Mesenteric fat pad (tissue), 1 donor: ENCODE measurements around the gene VCP. TPM values are rescaled to one million over a fixed set of nuclear protein-coding genes. Genes with fewer than 3 reads are reported as not detected.
A peak's percentile ranks its signal among the peaks of the same experiment; 100 is the strongest.

Source experiments
- DNase-seq: peaks from one replicate; pipeline ENCODE4 v3.0.0-alpha.2; 2020; ENCODE audit warnings: low spot score
- total RNA-seq: library from RNA; stranded (reverse); fragmentation: NEBNext Ultra II Directional; extraction: Animal tissue kit (Norgen Biotek cat#: 25700); gene quantifications from one replicate; pipeline ENCODE4 v1.2.1, GENCODE V29; 2021
- donor health status: DM: yes; HTN: yes; CAD: no.

The VCP gene
- total RNA-seq, 1 donor from 2014 or later, result 280 TPM

- DNase-seq, result no peak
These were observed 32.2 kb upstream of the VCP start for GRCh38 chr9:35104586-35104985.

DNA sequence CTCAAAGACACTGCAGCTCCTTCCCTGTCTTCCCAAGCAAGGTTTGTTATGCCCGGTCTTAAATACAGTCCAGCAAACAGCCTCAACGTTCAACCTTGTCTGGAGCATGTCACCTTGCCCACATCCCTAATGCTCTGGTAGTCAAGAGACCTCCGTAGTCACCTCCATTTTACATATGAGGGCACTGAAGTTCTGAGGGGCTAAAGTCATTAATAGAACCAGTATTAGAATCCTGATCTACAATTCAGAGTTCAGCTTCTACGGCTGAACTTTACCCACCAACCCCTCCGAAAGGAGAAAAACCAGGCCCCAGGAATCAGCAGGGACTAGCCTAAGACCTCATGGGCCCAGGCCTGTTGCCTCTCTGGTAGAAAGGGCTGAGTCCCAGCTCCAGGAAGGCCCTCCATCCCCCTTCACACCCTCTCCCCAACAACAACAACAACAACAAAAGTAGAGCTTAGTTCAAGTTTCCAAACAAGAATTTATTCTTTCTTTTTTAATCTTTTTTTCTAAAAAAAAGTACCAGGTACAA lies 31.3 kb upstream of the VCP start:
- DNase-seq, result no peak

DNA sequence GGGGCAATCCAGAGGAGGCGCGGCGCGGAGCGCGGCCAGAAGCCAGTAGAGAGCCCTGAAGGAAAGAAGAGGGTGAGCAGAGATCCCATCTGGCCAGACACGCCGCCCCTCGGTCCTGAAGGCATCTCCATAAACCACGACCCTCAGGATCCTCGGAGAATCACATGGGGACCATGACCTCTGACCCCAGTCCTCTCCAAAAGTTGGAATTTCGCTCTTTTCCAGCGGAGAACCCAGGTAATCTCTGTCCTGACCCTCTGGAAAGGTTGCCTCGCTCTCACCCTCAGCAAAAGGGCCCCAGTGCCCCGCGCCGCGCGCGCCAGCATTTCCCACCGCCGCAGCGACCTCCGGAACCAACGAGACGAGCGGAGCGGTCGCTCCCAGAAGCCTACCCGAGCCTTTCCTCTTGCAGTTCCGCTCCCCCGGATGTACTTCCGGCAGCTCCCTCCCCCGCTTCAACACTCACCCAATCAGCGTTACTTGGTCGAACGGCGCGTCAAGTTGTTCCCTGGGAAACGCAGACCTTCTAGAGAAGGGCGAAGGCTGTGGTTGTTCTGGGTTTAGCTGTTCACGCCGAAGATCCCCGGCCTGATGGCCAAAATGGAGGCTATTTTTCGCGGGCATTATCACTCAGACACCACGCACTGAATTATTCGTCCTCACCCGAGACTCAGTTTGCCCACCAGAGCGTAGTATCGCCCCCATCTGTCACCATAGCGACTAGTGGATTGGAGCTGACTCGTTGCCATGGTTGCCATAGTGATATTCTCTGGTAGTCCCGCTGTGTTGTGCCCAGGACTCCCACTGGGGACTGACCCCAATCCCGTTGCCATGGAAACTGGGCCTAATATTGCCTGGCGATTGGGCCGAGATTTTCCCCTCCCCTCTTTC lies 30.6 kb upstream of the VCP start, which contains the start of gene STOML2:
TSS of gene STOML2 (minus strand) at position 363 of the 891 bp plus-strand sequence. CDS start at position 326, 37 bp downstream.
- DNase-seq, result peak; percentile 94

GRCh38 chr9:35102465-35102768 lies 30.0 kb upstream of the VCP start:
- no peak for DNase-seq

- no peak for DNase-seq
These were observed 25.1 kb upstream of the VCP start for GRCh38 chr9:35097573-35097972.

GRCh38 chr9:35096035-35096849 lies 23.8 kb upstream of the VCP start, which contains the start of gene PIGO:
Gene PIGO (minus strand): TSS chr9:35096591. CDS start chr9:35095565, 1,026 bp downstream.
- DNase-seq, result peak; percentile 97

DNA sequence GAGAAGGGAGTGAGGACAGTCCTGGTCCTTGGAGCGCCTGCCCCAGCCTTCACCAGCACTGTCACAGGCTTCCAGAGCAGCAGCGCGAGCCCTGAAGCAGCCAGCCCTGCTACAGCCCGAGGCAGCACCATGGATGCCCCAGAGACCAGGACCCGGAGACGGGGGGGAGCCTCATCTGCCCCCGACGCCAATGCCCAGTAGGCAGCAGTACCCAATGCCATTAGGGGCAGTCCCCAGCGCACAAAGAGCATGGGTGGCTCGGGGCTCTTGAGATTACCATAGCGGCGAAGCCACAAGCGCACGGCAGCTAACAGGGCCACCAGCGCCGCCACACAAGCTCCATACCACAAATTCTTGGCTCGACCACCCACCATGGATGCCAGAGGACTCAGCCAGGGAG lies 19.1 kb upstream of the VCP start:
- no peak for DNase-seq

DNA sequence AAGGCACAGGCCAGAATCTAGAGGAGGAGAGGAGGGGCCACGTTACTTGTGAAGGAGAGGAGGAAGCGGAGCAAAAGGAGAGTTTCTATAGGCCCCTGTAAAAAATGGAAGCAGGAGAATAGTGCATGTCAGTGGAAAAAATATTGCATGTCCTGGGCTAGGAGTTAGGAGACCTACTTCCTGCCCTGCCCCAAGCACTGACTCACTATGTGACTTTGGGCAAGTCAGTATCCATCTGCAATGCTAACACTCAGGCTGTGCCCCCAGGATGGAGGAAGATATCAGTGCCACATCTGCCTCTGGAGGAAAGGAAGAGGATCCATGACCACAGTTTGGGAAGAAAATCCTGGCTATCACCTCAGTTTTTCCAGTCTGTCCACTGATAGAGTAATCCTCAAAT lies 17.0 kb upstream of the VCP start:
- no peak for DNase-seq

DNA sequence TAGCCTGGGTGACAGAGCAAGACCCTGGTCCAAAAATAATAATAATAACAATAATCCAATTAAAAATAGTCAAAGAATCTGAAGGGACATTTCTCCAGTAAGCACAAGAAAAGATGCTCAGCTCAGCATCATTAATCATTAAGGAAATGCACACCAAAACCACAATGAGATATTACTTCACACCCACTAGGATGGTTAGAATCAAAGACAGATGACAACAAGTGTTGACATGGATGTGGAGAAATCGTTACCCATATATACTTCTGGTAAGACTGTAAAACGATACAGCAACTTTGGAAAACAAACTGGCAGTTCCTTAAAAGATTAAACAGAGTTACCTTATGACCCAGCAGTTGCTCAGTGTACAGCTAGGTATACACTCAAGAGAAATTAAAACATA lies 12.7 kb upstream of the VCP start:
- no peak for DNase-seq

DNA sequence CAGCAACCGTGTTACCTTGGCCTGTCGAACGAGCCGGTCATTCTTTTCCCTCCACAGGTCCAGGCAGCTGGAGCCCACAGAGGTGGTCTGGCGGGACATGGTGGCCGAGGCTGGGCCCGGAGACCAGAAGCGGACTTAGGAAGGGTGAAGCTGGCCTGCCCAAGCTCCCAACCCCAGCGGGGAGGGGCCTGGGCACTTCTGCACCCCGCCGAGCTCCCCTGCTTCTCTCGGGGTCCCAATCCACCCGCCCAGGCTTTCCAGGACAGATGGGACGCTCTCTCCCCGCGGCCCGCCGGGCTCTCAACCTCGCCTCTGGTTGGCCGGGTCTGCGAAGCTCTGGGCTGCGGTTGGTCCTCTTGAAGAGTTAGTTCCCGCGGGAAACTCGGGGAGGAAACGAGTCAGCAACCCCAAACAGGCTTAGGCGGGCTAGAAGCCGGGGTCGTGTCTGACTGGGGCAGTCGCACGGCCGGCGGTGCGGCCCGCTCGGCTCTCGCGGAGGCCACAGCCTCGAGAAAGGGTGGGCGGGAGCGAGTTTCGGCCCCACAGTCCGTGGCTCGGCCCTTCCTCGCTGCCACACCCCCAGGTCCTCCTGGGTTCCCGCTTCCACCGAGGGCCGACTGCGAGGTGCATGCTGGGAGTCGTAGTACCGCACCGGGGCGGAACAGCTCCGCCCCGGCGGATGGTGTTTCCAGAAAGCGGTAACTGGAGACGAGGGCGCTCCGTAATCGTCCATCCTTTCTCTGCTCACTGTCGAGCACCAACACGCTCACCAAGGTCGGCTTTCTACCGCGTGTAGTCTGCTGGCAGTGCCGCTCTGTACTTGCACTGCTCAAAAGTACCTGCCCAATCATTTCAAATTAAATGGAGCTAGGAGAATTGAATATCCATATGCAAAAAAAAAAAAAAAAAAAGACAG lies 7.3 kb upstream of the VCP start, which contains the start of gene FANCG:
TSS of gene FANCG (minus strand) at position 517 of the 916 bp plus-strand sequence. CDS start at position 99, 418 bp downstream.
- DNase-seq, result peak; percentile 96

GRCh38 chr9:35079041-35079425 lies 6.6 kb upstream of the VCP start:
- DNase-seq, result no peak

DNA sequence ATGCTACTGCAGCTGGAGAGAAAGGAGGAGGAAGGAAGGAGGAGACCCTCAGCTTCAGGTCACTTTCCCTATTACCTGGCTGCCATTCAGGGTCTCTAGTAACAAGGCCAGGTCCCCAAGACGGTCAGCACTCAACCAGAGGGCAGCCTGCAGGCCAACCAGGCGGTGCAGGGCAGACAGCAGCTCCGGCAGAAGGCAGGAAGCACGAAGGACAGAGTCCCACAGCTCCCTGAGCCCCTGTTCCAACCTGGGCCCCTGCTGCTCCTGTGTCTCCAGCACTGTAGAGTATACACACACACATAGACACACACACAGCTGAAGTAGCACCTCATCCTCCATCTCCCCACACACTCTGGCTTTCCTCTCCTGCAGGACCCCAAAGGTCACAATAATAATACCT lies 5.6 kb upstream of the VCP start:
- DNase-seq, result peak; percentile 82

- peak; percentile 45 for DNase-seq
These were observed 4.4 kb upstream of the VCP start for GRCh38 chr9:35076848-35077247.

DNA sequence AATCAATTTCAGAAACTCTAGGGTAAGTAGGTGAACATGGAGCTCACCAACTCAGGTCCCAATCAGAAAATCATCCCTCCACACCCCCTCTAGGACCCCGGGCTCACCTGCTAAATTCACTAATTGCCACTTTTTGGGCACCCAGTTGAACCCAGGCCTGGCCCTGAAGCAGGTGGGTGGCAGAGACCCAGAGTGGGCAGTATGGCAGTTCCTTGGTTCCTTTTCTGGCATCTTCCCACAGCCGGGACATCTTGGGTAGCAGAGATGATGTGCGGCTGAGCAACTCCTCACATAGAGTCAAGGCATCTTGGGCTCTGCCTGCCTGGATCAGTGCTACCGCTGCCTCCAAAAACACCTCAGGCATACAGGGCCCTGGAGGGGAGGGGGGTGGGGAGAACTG lies 2.9 kb upstream of the VCP start:
- DNase-seq, result peak; percentile 76

DNA sequence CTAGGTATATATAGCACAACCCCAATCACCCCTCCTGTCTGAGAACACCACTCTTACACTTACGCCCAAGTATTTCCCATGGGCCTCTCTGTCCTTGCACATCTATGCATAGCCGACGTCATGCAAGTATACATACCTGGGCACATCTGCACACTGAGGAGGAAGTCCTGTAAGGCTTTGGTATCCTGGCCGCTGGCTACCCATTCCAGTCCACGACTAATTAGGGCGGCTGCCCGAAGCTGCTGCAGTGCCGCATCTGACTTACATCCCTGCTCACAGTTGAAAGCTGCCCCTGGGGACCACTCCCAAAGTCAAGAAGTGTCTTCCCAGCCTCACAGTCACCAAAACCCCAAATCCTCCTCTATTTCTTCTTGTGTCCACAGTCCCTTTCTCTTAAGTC lies 2.4 kb upstream of the VCP start:
- peak; percentile 78 for DNase-seq

- peak; percentile 18 for DNase-seq
These were observed 1.7 kb upstream of the VCP start for GRCh38 chr9:35074141-35074540.

GRCh38 chr9:35073279-35073612 lies 821 bp upstream of the VCP start:
- peak; percentile 5 for DNase-seq

- peak; percentile 97 for DNase-seq
These were observed 488 bp downstream of the VCP start for GRCh38 chr9:35071814-35072460.

DNA sequence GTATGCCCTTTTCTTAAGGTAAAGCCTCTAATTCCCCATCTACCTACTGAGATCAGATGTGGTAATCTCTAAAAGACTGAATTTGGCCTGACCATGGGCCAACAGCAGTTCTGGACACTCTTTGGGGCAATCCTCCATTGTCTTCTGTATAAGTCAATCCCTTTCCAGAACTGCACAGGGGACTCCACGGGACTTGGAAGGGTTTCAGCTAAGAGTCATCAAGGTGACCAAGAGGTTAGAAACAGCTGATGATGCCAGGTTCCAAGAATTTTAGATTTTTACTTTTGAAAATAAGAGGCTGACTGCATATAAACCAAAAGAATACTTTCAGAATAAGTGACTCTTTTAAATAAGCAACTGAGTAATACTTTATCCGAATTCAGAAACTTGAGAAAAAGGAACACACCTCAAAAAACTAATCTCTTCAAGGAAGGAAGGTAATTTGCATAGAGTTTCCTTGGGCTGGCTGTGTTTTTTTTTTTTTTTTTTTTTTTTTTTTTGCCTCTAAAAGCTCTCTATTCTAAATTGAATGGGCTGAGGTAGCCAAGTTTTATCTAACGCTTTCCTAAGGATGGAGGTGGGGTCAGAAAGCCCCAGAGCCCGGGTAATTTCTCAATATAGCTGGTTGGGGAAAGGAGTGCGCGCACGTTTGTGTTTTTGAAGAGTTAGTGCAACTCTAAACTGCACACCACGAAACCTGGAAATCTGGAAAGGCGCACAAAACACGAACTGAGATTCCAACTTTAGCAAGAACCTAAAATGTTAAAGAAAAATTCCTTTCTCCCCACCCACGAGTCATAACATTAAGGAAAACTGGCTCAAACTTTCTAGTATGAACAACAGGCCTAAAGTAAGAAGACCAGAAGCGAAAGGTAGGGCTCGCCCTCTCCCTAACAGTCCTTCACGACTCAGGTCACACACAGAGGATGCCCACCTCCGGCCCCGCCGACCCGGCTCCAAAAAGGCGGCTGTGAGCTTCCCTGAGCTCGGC lies 1.3 kb downstream of the VCP start:
- DNase-seq, result peak; percentile 1
